Measurements from ENCODE around the gene TNFRSF18. TPM values are rescaled to one million over a fixed set of nuclear protein-coding genes. Genes with fewer than 3 reads are reported as not detected.
A peak's percentile ranks its signal among the peaks of the same experiment; 100 is the strongest.

TNFRSF18 gene
- total RNA-seq, 2 donors from 2014 or later: 0.95 to 1.7 TPM

DNA sequence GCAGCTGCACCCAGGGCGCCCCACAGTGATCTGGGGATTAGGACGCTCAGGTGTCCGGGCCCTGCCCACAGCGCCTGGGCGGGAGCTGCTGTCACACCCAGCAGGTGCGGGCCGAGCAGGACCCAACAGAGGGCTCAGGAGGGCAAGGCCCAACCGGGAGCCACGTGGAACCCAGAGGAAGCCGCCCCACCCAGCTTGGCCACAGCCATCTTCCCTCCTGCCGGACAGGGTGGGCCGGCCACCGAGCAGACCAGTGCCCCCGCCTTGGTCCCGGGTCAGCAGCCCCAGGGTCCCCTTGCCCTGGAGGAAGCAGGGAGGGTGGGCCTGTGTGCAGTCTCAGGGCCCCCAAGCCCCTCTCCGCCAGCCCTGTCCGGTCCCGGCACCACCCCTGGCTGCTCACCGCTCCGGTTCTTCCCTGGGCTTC is 39.0 kb downstream of the TNFRSF18 start:
- DNase-seq: peak; percentile 47
- WGBS, 2 experiments (ENCODE audit: insufficient coverage in 1 of 2, insufficient read length in 1 of 2): 91 to 96% methylated on average over 8 to 20 of the region's 20 CpGs
- no peaks in the 10 kb centered on the region for H3K9me3 Mint-ChIP-seq

DNA sequence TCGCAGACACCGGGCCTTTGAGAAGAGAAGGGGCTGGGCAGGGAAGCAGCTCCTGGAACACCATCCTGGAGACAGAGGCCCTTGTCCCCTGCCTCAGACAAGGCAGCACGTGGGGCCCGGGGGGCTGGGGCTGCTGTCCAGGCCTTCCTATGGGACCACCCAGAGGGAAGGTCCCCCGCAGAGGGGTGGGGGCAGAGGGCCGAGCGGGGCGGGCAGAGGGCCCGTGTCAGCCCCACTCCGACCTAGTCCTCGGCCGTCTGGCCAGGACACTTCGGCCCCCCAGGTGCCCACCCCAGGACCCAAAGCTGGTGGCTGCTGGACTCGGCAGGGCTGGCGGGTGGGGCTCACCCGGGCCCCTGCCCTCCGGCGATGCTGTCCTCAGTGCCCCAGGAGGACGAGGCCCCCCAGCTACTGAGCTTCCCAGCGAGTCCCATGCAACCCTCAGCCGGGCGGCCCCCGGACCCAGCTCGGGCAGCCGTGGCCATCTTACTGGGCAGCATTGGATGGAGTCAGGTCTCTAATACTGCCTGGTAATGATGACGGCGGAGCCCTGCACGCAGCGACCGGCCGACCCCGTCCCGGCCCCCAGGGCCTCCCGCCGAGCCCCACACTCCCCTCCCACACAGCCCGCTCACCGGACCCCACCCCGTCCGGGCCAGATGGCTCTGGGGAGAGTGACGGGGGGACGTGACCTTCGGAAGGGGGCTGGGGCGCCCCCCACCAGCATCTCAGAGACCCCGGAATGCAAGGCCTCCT is 39.6 kb downstream of the TNFRSF18 start:
- H3K27me3 ChIP-seq (ENCODE audit: control insufficient read depth, insufficient read depth, low read length, poor library complexity, severe bottlenecking): no peaks in the 10 kb centered on the region
- no peak overlapping the region for H3K4me3 ChIP-seq (ENCODE audit: low read length)
- Mint-ChIP-seq H3K4me1 (peaks cover 7% of the 10 kb centered on the region), H3K36me3 (ENCODE audit: low read depth) (no peaks in the 10 kb centered on the region), H3K27me3 (ENCODE audit: insufficient read depth) (peaks cover 7% of the 10 kb centered on the region), H3K9me3 (no peaks in the 10 kb centered on the region), H3K4me3 (no peak overlapping the region), H3K27ac (no peak overlapping the region)
- TF ChIP-seq, protein P1, sequence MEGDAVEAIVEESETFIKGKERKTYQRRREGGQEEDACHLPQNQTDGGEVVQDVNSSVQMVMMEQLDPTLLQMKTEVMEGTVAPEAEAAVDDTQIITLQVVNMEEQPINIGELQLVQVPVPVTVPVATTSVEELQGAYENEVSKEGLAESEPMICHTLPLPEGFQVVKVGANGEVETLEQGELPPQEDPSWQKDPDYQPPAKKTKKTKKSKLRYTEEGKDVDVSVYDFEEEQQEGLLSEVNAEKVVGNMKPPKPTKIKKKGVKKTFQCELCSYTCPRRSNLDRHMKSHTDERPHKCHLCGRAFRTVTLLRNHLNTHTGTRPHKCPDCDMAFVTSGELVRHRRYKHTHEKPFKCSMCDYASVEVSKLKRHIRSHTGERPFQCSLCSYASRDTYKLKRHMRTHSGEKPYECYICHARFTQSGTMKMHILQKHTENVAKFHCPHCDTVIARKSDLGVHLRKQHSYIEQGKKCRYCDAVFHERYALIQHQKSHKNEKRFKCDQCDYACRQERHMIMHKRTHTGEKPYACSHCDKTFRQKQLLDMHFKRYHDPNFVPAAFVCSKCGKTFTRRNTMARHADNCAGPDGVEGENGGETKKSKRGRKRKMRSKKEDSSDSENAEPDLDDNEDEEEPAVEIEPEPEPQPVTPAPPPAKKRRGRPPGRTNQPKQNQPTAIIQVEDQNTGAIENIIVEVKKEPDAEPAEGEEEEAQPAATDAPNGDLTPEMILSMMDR (conservative IDR thresholded peaks at IDR 0.05): no peak
- H3K9me3 ChIP-seq (ENCODE audit: control insufficient read depth, low read length): no peaks in the 10 kb centered on the region
- H3K9ac ChIP-seq (ENCODE audit: extremely low read depth, low read length, poor library complexity, severe bottlenecking): no peak overlapping the region
- H3K36me3 ChIP-seq (ENCODE audit: control insufficient read depth, insufficient read depth, low read length): no peaks in the 10 kb centered on the region
- H3K4me1 ChIP-seq (ENCODE audit: control insufficient read depth, insufficient read depth, low read length): no peaks in the 10 kb centered on the region
- 89 to 93% methylated on average over 19 to 44 of the region's 44 CpGs for WGBS, 2 experiments (ENCODE audit: insufficient coverage in 1 of 2, insufficient read length in 1 of 2)
- DNase-seq: no peak
- no peak overlapping the region for H3K27ac ChIP-seq (ENCODE audit: low read depth, low read length)

More for the DNA sequence above, 39.0 kb downstream of the TNFRSF18 start:
- no peak overlapping the region for H3K27ac ChIP-seq (ENCODE audit: low read depth, low read length)
- TF ChIP-seq, protein P1 (conservative IDR thresholded peaks at IDR 0.05): no peak
- no peak overlapping the region for H3K4me3 ChIP-seq (ENCODE audit: low read length)
- no peaks in the 10 kb centered on the region for H3K36me3 ChIP-seq (ENCODE audit: control insufficient read depth, insufficient read depth, low read length)
- no peaks in the 10 kb centered on the region for H3K9me3 ChIP-seq (ENCODE audit: control insufficient read depth, low read length)
- Mint-ChIP-seq H3K27ac (no peak overlapping the region), H3K4me3 (no peak overlapping the region), H3K27me3 (ENCODE audit: insufficient read depth) (peaks cover 7% of the 10 kb centered on the region), H3K36me3 (ENCODE audit: low read depth) (no peaks in the 10 kb centered on the region), H3K4me1 (peaks cover 7% of the 10 kb centered on the region)
- H3K27me3 ChIP-seq (ENCODE audit: control insufficient read depth, insufficient read depth, low read length, poor library complexity, severe bottlenecking): no peaks in the 10 kb centered on the region
- no peak overlapping the region for H3K9ac ChIP-seq (ENCODE audit: extremely low read depth, low read length, poor library complexity, severe bottlenecking)
- no peaks in the 10 kb centered on the region for H3K4me1 ChIP-seq (ENCODE audit: control insufficient read depth, insufficient read depth, low read length)

DNA sequence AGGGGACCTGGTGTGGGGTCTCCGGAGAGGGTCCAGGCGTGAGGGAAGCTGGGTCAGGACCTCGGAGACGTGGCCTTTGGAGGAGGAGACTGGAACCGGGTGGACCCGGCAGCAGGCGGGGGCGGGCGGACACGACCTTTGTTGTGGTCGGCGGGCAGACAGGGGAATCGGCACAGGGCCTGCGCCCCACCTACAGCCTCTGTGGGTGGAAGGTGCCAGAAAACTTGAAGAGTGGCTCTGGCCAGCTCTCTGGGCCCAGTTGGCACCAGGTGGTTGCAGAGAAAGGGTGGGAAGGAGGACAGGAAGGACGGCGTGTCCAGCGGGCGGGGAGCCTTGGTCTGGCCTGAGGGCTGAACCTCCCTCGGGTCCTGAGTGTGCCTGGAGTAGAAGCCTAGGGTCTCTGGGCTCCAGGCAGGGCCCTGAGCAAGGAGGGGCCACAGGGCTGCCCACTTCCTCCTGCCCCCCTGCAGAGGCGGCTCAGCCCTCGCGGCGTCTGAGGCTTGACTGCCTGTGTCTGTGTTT is 40.4 kb downstream of the TNFRSF18 start:
- 91 to 92% methylated on average over 16 to 23 of the region's 23 CpGs for WGBS, 2 experiments (ENCODE audit: insufficient coverage in 1 of 2, insufficient read length in 1 of 2)
- no peaks in the 10 kb centered on the region for H3K27me3 ChIP-seq (ENCODE audit: control insufficient read depth, insufficient read depth, low read length, poor library complexity, severe bottlenecking)
- H3K4me1 ChIP-seq (ENCODE audit: control insufficient read depth, insufficient read depth, low read length): no peaks in the 10 kb centered on the region
- Mint-ChIP-seq H3K4me1 (peaks cover 7% of the 10 kb centered on the region), H3K27me3 (ENCODE audit: insufficient read depth) (peaks cover 7% of the 10 kb centered on the region), H3K36me3 (ENCODE audit: low read depth) (no peaks in the 10 kb centered on the region), H3K27ac (no peak overlapping the region), H3K4me3 (no peak overlapping the region), H3K9me3 (no peaks in the 10 kb centered on the region)
- no peak for DNase-seq
- H3K4me3 ChIP-seq (ENCODE audit: low read length): no peak overlapping the region
- TF ChIP-seq, protein P1 (conservative IDR thresholded peaks at IDR 0.05): no peak
- H3K9me3 ChIP-seq (ENCODE audit: control insufficient read depth, low read length): no peaks in the 10 kb centered on the region
- no peak overlapping the region for H3K27ac ChIP-seq (ENCODE audit: low read depth, low read length)
- H3K9ac ChIP-seq (ENCODE audit: extremely low read depth, low read length, poor library complexity, severe bottlenecking): no peak overlapping the region
- no peaks in the 10 kb centered on the region for H3K36me3 ChIP-seq (ENCODE audit: control insufficient read depth, insufficient read depth, low read length)
